ENCODE results near the gene CHRD. TPM values are rescaled to one million over a fixed set of nuclear protein-coding genes. Genes with fewer than 3 reads are reported as not detected.

CHRD gene
- total RNA-seq, 1 experiment from 2014 or later: 2.7 TPM

GRCh38 chr3:184354754-184355153 lies 25.1 kb upstream of the CHRD start (continued):
- TF ChIP-seq ARID4B (CRISPR knock-in tag; IDR thresholded peaks at IDR 0.05; ENCODE audit: borderline replicate concordance): no peak
- TF ChIP-seq TEAD1 (CRISPR knock-in tag; IDR thresholded peaks at IDR 0.05): no peak
- no peak for TF ChIP-seq ZNF671 (CRISPR knock-in tag; IDR thresholded peaks at IDR 0.05)
- no peak for TF ChIP-seq FOXK1 (CRISPR knock-in tag; IDR thresholded peaks at IDR 0.05)
- TF ChIP-seq ZNF512 (CRISPR knock-in tag; IDR thresholded peaks at IDR 0.05; ENCODE audit: borderline replicate concordance): no peak
- TF ChIP-seq GRHL2 (CRISPR knock-in tag; IDR thresholded peaks at IDR 0.05; ENCODE audit: insufficient replicate concordance, severe bottlenecking): no peak
- no peak for TF ChIP-seq ZBTB21 (CRISPR knock-in tag; IDR thresholded peaks at IDR 0.05; ENCODE audit: borderline replicate concordance)

GRCh38 chr3:184355261-184356040 lies 24.4 kb upstream of the CHRD start:
- H3K9me3 Mint-ChIP-seq: no peaks in the 10 kb centered on the region
- no peak for DNase-seq (ENCODE audit: low spot score)
- TF ChIP-seq NFE2L1 (CRISPR knock-in tag; IDR thresholded peaks at IDR 0.05): no peak
- TF ChIP-seq ATF1 (CRISPR knock-in tag; IDR thresholded peaks at IDR 0.05): no peak
- no peak for TF ChIP-seq ZNF281 (CRISPR knock-in tag; IDR thresholded peaks at IDR 0.05)
- no peak for TF ChIP-seq ZNF512 (CRISPR knock-in tag; IDR thresholded peaks at IDR 0.05; ENCODE audit: borderline replicate concordance)
- no peak for TF ChIP-seq CREM (CRISPR knock-in tag; IDR thresholded peaks at IDR 0.05)
- no peak for TF ChIP-seq GTF2I (CRISPR knock-in tag; conservative IDR thresholded peaks at IDR 0.05)
- no peak for TF ChIP-seq FOXK1 (CRISPR knock-in tag; IDR thresholded peaks at IDR 0.05)
- no peak for TF ChIP-seq ELF4 (CRISPR knock-in tag; IDR thresholded peaks at IDR 0.05; ENCODE audit: low read depth)
- no peak for TF ChIP-seq ZNF416 (CRISPR knock-in tag; IDR thresholded peaks at IDR 0.05)
- no peak for TF ChIP-seq ZNF671 (CRISPR knock-in tag; IDR thresholded peaks at IDR 0.05)
- TF ChIP-seq ESRRA (CRISPR knock-in tag; IDR thresholded peaks at IDR 0.05; ENCODE audit: borderline replicate concordance): no peak
- TF ChIP-seq ZNF425 (CRISPR knock-in tag; conservative IDR thresholded peaks at IDR 0.05): no peak
- H3K27ac Mint-ChIP-seq: peak overlapping the region; percentile 27; the same call in 1 of the 2 replicates
- H3K36me3 Mint-ChIP-seq: peaks cover 17% of the 10 kb centered on the region
- CTCF ChIA-PET: interaction anchor here (0.5 to 2.6 kb wide), 10 partner anchors 10 to 206 kb away, joined by 3 to 18 read pairs (median 4); partner anchors contain the start of gene EPHB3
- peaks cover 20% of the 10 kb centered on the region for H3K4me1 Mint-ChIP-seq
- POLR2A ChIA-PET: no interaction called here
- 0 out of 2 replicates have a peak, but pooled peaks cover 1% of the 10 kb centered on the region for H3K27me3 Mint-ChIP-seq (ENCODE audit: low read depth)
- no peak for ATAC-seq
- H3K4me3 Mint-ChIP-seq: no peak overlapping the region
